Naive thymus-derived CD8-positive, alpha-beta T cell (primary cell): ENCODE data around the gene WASL. TPM values are rescaled to one million over a fixed set of nuclear protein-coding genes. Genes with fewer than 3 reads are reported as not detected.

Experiments used
- polyA plus RNA-seq, 3 donors: library from polyadenylated mRNA; unstranded; fragments of 300-500 nt; fragmentation: Illumina TruSeq; gene quantifications; one replicate each; pipeline ENCODE4 v1.2.3, GENCODE V29; 2021
- total RNA-seq, 8 experiments: library from RNA in 2 of 8; stranded (reverse) in 2 of 8; gene quantifications; one replicate each; pipeline ENCODE4 v1.2.3 and lab custom pipeline; 2021 to 2026

The WASL gene
- total and polyA plus RNA-seq, 5 experiments from 2014 or later = 2.5 to 15.6 (median 3.0) TPM

Other genes starting within 250 kb of the WASL start
- under 1 TPM in 1 of 2 experiments, not detected in 1; 0.16 TPM for gene IQUB, start 214.4 kb downstream of the WASL start, total RNA-seq
- under 1 TPM in 1 of 3 donors, not detected in 2; 0.08 TPM for gene IQUB, start 214.4 kb downstream of the WASL start, polyA plus RNA-seq
- gene NDUFA5, start 191.2 kb downstream of the WASL start, total RNA-seq = 10 to 100 TPM; 65.3 to 72.6 TPM
- 10 to 100 TPM; 65.0 to 92.8 (median 87.5) TPM for gene NDUFA5, start 191.2 kb downstream of the WASL start, polyA plus RNA-seq
- not detected for gene ASB15, start 147.2 kb downstream of the WASL start, total RNA-seq
- under 1 TPM in 2 of 3 donors, not detected in 1; 0.09 to 0.11 TPM for gene ASB15, start 147.2 kb downstream of the WASL start, polyA plus RNA-seq
- gene LMOD2, start 93.1 kb downstream of the WASL start, total RNA-seq = not detected
- gene LMOD2, start 93.1 kb downstream of the WASL start, polyA plus RNA-seq = under 1 TPM; 0.06 to 0.23 (median 0.20) TPM
- not detected for gene HYAL4, start 96.2 kb upstream of the WASL start, total RNA-seq
- not detected for gene HYAL4, start 96.2 kb upstream of the WASL start, polyA plus RNA-seq
- not detected for gene SPAM1, start 176.2 kb upstream of the WASL start, total RNA-seq
- gene SPAM1, start 176.2 kb upstream of the WASL start, polyA plus RNA-seq = not detected